T-helper 1 cell treated with Interleukin-12 subunit alpha and Interleukin-12 subunit beta and Interleukin-4 antibody, amounts not matched to agents 30 ng/mL and 1 ng/mL, for 36 hours (primary cell): Measurements from ENCODE around the gene MPZL2. TPM values are rescaled to one million over a fixed set of nuclear protein-coding genes. Genes with fewer than 3 reads are reported as not detected.

Experiments
- intact Hi-C: fragments of 100-400 bp; cut with micrococcal nuclease; formaldehyde crosslinking; loops from one replicate; pipeline ENCODE4 v1.15.1; 2024
- total RNA-seq: library from RNA; stranded (reverse); gene quantifications from 2 replicates; pipeline ENCODE4 v1.2.3, GENCODE V29; 2022

The MPZL2 gene
- total RNA-seq: 3.9 and 4.8 TPM in 2 replicates

GRCh38 chr11:118263695-118264568, at the start of gene MPZL2:
Gene MPZL2, minus strand, starts transcription at chr11:118264297. Its CDS starts 144 bp downstream, at chr11:118264153.
- intact Hi-C loops: no loop called here

GRCh38 chr11:118313242-118313641, 49.1 kb upstream of the MPZL2 start:
- intact Hi-C loops: no loop called here

- intact Hi-C loops: no loop called here
Measured at GRCh38 chr11:118312328-118312727, 48.2 kb upstream of the MPZL2 start.

GRCh38 chr11:118311518-118311917, 47.4 kb upstream of the MPZL2 start:
- intact Hi-C loops: no loop called here

GRCh38 chr11:118310781-118311485, 46.8 kb upstream of the MPZL2 start:
- intact Hi-C loops: no loop called here

GRCh38 chr11:118310271-118310670, 46.2 kb upstream of the MPZL2 start:
- intact Hi-C loops: no loop called here

GRCh38 chr11:118308995-118309528, 45.0 kb upstream of the MPZL2 start:
- intact Hi-C loops: loop anchor here (5.0 to 10.0 kb wide), 3 partner anchors 178 to 304 kb away; partner anchors contain the start of gene ARCN1

GRCh38 chr11:118306556-118306955, 42.5 kb upstream of the MPZL2 start:
- intact Hi-C loops: loop anchor here (5.0 to 10.0 kb wide), 3 partner anchors 181 to 302 kb away; partner anchors contain the start of gene ARCN1

GRCh38 chr11:118305726-118306125, 41.6 kb upstream of the MPZL2 start:
- intact Hi-C loops: loop anchor here (1.0 to 10.0 kb wide), 8 partner anchors 33 to 301 kb away; partner anchors contain the start of genes ARCN1, JAML and MPZL3

- intact Hi-C loops: loop anchor here (1.0 to 10.0 kb wide), 10 partner anchors 34 to 300 kb away; partner anchors contain the start of genes ARCN1, CD3D, JAML and MPZL3
Measured at GRCh38 chr11:118304568-118305248, 40.6 kb upstream of the MPZL2 start, which contains the start of gene CD3E. Gene CD3E, plus strand, starts transcription at chr11:118304730. Its CDS starts 223 bp downstream, at chr11:118304953.

- intact Hi-C loops: loop anchor here (1.0 to 10.0 kb wide), 5 partner anchors 38 to 299 kb away; partner anchors contain the start of genes CD3D, JAML and UBE4A
Measured at GRCh38 chr11:118304227-118304567, 40.1 kb upstream of the MPZL2 start.

- intact Hi-C loops: loop anchor here (10.0 kb wide), 1 partner anchor 297 kb away; no protein-coding TSS in a partner anchor
Measured at GRCh38 chr11:118301600-118302195, 37.6 kb upstream of the MPZL2 start.

GRCh38 chr11:118295815-118296454, 31.8 kb upstream of the MPZL2 start:
- intact Hi-C loops: loop anchor here (1.0 kb wide), 2 partner anchors 57 to 151 kb away; no protein-coding TSS in a partner anchor

GRCh38 chr11:118295199-118295598, 31.1 kb upstream of the MPZL2 start:
- intact Hi-C loops: loop anchor here (1.0 kb wide), 1 partner anchor 150 kb away; no protein-coding TSS in a partner anchor

- intact Hi-C loops: loop anchor here (5.0 kb wide), 2 partner anchors 37 to 477 kb away; no protein-coding TSS in a partner anchor
Measured at GRCh38 chr11:118294053-118294452, 30.0 kb upstream of the MPZL2 start.

- intact Hi-C loops: loop anchor here (1.0 to 5.0 kb wide), 6 partner anchors 34 to 474 kb away; no protein-coding TSS in a partner anchor
Measured at GRCh38 chr11:118291477-118292135, 27.5 kb upstream of the MPZL2 start.

GRCh38 chr11:118290923-118291322, 26.8 kb upstream of the MPZL2 start:
- intact Hi-C loops: loop anchor here (1.0 to 5.0 kb wide), 6 partner anchors 34 to 474 kb away; no protein-coding TSS in a partner anchor

GRCh38 chr11:118289401-118289800, 25.3 kb upstream of the MPZL2 start:
- intact Hi-C loops: no loop called here

- intact Hi-C loops: no loop called here
Measured at GRCh38 chr11:118287006-118287405, 22.9 kb upstream of the MPZL2 start.
